Activated CD4-positive, alpha-beta T cell treated with anti-CD3 and anti-CD28 coated beads, Interleukin-2, amount 10 ng/mL, durations not matched to agents 24 days and 14 days (primary cell): ENCODE measurements around the gene TMEM9. TPM values are rescaled to one million over a fixed set of nuclear protein-coding genes. Genes with fewer than 3 reads are reported as not detected.

Experiments used
- DNase-seq: peaks from one replicate; pipeline ENCODE4 v3.0.0; 2022
- H3K27ac Mint-ChIP-seq: one replicate; pipeline ENCODE4 v1.8.0; 2022; ENCODE audit warnings: mild to moderate bottlenecking, mixed read lengths
- H3K27me3 Mint-ChIP-seq: one replicate; pipeline ENCODE4 v1.8.0; 2022; ENCODE audit warnings: mixed read lengths
- H3K36me3 Mint-ChIP-seq: one replicate; pipeline ENCODE4 v1.8.0; 2022; ENCODE audit warnings: low read depth, mild to moderate bottlenecking, mixed read lengths
- H3K4me1 Mint-ChIP-seq: one replicate; pipeline ENCODE4 v1.8.0; 2021; ENCODE audit warnings: mixed read lengths
- H3K4me3 Mint-ChIP-seq: one replicate; pipeline ENCODE4 v1.8.0; 2022; ENCODE audit warnings: mild to moderate bottlenecking, moderate library complexity, mixed read lengths
- H3K9me3 Mint-ChIP-seq: one replicate; pipeline ENCODE4 v1.8.0; 2021; ENCODE audit warnings: mixed read lengths
- intact Hi-C: fragments of 100-400 bp; cut with micrococcal nuclease; formaldehyde crosslinking; loops from one replicate; pipeline ENCODE4 v1.15.1; 2023
- total RNA-seq: library from RNA; stranded (reverse); gene quantifications from 2 replicates; pipeline ENCODE4 v1.2.3, GENCODE V29; 2022

The TMEM9 gene
- total RNA-seq, 1 donor from 2014 or later = 11.3 TPM

DNA sequence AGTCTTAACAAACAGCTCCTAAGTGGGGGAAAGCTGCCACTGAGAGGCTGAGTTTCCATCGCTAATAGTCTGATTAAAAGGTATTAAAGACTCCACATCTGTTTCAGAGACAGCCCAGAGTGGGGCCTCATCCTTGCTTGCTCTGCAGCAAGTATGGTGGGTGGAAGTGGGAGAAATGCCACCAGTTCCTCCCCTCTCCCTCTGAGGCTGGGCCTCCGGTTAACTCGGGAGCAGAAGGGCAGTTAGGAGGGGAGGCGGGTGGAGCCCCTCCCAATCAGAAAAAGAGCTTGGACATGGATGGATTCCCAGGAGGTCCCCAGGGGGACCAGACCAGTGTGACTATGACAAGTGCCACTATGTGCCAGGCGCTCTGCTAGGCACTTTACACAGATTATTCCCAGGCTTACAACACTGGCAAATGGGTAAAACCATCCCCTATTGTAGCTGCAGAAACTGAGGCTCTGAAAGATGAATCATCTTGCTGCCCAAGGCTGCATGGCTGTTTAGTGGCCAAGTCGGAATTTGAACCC is 15.9 kb downstream of the TMEM9 start:
- no peak overlapping the region for H3K27ac Mint-ChIP-seq
- H3K27me3 Mint-ChIP-seq = no peaks in the 10 kb centered on the region
- H3K4me1 Mint-ChIP-seq = no peaks in the 10 kb centered on the region
- intact Hi-C loops = no loop called here
- H3K4me3 Mint-ChIP-seq = no peak overlapping the region
- peaks cover 6% of the 10 kb centered on the region for H3K36me3 Mint-ChIP-seq
- DNase-seq = no peak
- H3K9me3 Mint-ChIP-seq = no peaks in the 10 kb centered on the region

DNA sequence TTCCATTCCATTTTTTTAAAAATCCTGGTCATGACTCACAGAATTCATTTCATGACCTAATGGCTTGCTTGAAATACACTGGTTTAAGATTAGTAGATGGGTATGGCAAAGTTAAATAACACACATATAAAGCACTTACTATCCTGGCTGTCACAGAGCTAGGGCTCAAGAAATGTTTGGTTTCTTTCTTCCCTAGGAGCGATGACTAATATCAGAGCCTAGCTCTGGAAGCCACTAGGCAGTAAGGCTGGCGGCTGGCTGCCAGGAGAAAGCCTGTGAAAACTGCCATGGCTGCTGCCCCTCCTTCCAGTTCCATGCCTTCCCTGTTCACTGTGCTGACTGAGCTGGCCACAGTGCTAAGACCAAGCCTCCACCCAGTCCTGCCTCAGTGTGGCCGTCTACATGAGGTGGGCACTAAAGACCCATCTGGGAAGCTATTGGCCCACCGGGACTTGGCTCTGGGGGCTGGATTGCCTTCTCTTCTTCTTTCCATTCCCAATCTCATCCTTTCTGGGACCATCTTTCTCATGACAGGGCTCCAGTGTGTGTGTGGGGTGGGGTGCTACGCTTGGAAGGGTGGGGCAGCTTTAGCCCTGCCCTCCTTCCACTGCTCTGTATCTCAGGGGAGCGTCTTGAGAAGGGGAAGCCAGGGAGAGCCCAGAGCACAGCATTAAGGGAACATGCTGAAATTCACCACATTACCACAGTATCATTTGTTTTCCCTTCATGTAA is 16.5 kb downstream of the TMEM9 start:
- DNase-seq = no peak
- Mint-ChIP-seq H3K9me3 (no peaks in the 10 kb centered on the region), H3K36me3 (peaks cover 3% of the 10 kb centered on the region)

DNA sequence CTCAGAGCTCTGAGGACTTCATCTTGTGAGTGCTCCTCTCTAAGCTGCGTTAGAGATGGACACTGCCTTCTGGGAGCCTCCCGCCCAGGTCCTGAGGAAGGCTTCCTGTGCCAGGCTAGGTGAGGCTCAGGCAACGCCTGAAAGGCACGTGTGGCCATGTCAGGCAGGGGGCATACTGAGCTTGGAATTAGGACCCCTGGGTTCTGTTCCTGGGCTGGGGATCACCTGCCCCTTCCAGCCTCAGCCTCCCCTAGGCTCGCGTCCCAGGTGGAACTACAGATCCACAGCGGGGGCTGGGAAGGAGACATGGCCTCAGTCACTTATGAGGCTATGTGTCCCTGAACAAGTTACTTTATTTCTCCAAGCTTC is 17.3 kb downstream of the TMEM9 start:
- H3K36me3 Mint-ChIP-seq = peaks cover 3% of the 10 kb centered on the region
- no peak overlapping the region for H3K4me3 Mint-ChIP-seq
- H3K9me3 Mint-ChIP-seq = no peaks in the 10 kb centered on the region
- H3K4me1 Mint-ChIP-seq = no peaks in the 10 kb centered on the region
- intact Hi-C loops = no loop called here
- H3K27ac Mint-ChIP-seq = no peak overlapping the region
- no peaks in the 10 kb centered on the region for H3K27me3 Mint-ChIP-seq
- no peak for DNase-seq

More for the DNA sequence above, 16.5 kb downstream of the TMEM9 start:
- Mint-ChIP-seq H3K27ac (no peak overlapping the region), H3K27me3 (no peaks in the 10 kb centered on the region), H3K4me3 (no peak overlapping the region), H3K4me1 (no peaks in the 10 kb centered on the region)
- intact Hi-C loops = no loop called here

DNA sequence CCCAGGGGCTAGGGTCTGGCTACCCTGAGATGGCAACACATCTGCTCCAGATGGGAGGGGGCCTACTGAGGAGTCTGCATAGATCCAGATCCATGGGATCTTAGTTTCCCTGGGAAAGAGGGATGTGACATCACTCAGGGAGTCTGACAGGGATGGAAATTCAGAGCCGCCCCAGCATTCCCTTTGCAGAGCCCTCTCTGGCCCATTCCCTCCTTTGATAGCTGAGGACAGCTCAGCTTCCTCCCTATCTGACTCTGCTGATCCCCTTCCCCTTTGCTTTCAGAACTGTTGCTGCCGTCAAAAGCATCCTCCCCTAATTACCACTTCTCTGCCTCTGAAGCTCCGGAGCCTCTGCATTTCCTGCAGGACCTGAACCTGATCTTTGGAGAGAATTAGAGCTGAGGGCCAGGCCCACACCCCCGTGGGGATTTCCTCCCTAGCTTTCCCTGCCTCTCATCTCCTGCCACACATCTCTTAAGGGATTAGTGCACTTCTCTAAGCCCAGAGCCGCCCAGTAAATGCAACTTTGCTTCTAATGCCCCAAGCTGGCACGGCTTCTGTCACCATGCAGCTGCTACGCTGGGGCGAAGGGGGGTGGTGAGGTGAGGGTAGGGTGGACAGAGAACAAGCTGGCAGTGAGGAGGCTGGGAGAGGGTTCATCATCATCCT is 17.8 kb downstream of the TMEM9 start:
- DNase-seq = no peak
- Mint-ChIP-seq H3K36me3 (peaks cover 3% of the 10 kb centered on the region), H3K9me3 (no peaks in the 10 kb centered on the region), H3K4me1 (no peaks in the 10 kb centered on the region), H3K4me3 (no peak overlapping the region), H3K27me3 (no peaks in the 10 kb centered on the region), H3K27ac (no peak overlapping the region)
- intact Hi-C loops = no loop called here

- no peak overlapping the region for H3K4me3 Mint-ChIP-seq
- DNase-seq = no peak
- H3K27ac Mint-ChIP-seq = no peak overlapping the region
- peaks cover 3% of the 10 kb centered on the region for H3K36me3 Mint-ChIP-seq
- H3K9me3 Mint-ChIP-seq = no peaks in the 10 kb centered on the region
- H3K27me3 Mint-ChIP-seq = no peaks in the 10 kb centered on the region
- no peaks in the 10 kb centered on the region for H3K4me1 Mint-ChIP-seq
- intact Hi-C loops = no loop called here
Observed at GRCh38 chr1:201134405-201134804, 19.9 kb downstream of the TMEM9 start.

- H3K27ac Mint-ChIP-seq = no peak overlapping the region
- no peak for DNase-seq
- no peaks in the 10 kb centered on the region for H3K9me3 Mint-ChIP-seq
- H3K27me3 Mint-ChIP-seq = no peaks in the 10 kb centered on the region
- H3K4me1 Mint-ChIP-seq = no peaks in the 10 kb centered on the region
- H3K4me3 Mint-ChIP-seq = no peak overlapping the region
- intact Hi-C loops = no loop called here
- peaks cover 3% of the 10 kb centered on the region for H3K36me3 Mint-ChIP-seq
Observed at GRCh38 chr1:201131398-201131797, 22.9 kb downstream of the TMEM9 start.

- Mint-ChIP-seq H3K27me3 (peaks cover 4% of the 10 kb centered on the region), H3K36me3 (no peaks in the 10 kb centered on the region), H3K4me3 (no peak overlapping the region), H3K9me3 (no peaks in the 10 kb centered on the region), H3K27ac (no peak overlapping the region), H3K4me1 (no peaks in the 10 kb centered on the region)
- DNase-seq = no peak
- intact Hi-C loops = no loop called here
Observed at GRCh38 chr1:201128962-201129361, 25.3 kb downstream of the TMEM9 start.

GRCh38 chr1:201128476-201128875 is 25.8 kb downstream of the TMEM9 start:
- no peak for DNase-seq
- peaks cover 8% of the 10 kb centered on the region for H3K27me3 Mint-ChIP-seq
- H3K9me3 Mint-ChIP-seq = no peaks in the 10 kb centered on the region
- H3K36me3 Mint-ChIP-seq = no peaks in the 10 kb centered on the region
- intact Hi-C loops = no loop called here
- H3K4me3 Mint-ChIP-seq = no peak overlapping the region
- H3K27ac Mint-ChIP-seq = no peak overlapping the region
- H3K4me1 Mint-ChIP-seq = no peaks in the 10 kb centered on the region

- H3K9me3 Mint-ChIP-seq = no peaks in the 10 kb centered on the region
- DNase-seq = no peak
- no peak overlapping the region for H3K4me3 Mint-ChIP-seq
- no peak overlapping the region for H3K27ac Mint-ChIP-seq
- H3K27me3 Mint-ChIP-seq = peaks cover 8% of the 10 kb centered on the region
- intact Hi-C loops = no loop called here
- no peaks in the 10 kb centered on the region for H3K4me1 Mint-ChIP-seq
- no peaks in the 10 kb centered on the region for H3K36me3 Mint-ChIP-seq
Observed at GRCh38 chr1:201127755-201128455, 26.4 kb downstream of the TMEM9 start.

GRCh38 chr1:201126832-201127754 is 27.2 kb downstream of the TMEM9 start, which contains the start of gene ASCL5:
Gene ASCL5, minus strand, starts transcription at chr1:201127184. Its CDS starts 11,812 bp downstream, at chr1:201115372.
- Mint-ChIP-seq H3K4me3 (no peak within 1 kb of the TSS), H3K4me1 (no peaks in the 10 kb centered on the region), H3K9me3 (no peaks in the 10 kb centered on the region), H3K36me3 (no peaks in the 10 kb centered on the region), H3K27me3 (peaks cover 8% of the 10 kb centered on the region), H3K27ac (no peak within 1 kb of the TSS)
- DNase-seq = no peak
- intact Hi-C loops = no loop called here

- DNase-seq = no peak
- no peaks in the 10 kb centered on the region for H3K4me1 Mint-ChIP-seq
- intact Hi-C loops = no loop called here
- H3K9me3 Mint-ChIP-seq = no peaks in the 10 kb centered on the region
- H3K4me3 Mint-ChIP-seq = no peak overlapping the region
- H3K27ac Mint-ChIP-seq = no peak overlapping the region
- no peaks in the 10 kb centered on the region for H3K36me3 Mint-ChIP-seq
- H3K27me3 Mint-ChIP-seq = peaks cover 9% of the 10 kb centered on the region
Observed at GRCh38 chr1:201126463-201126831, 27.8 kb downstream of the TMEM9 start.

- Mint-ChIP-seq H3K27me3 (peaks cover 11% of the 10 kb centered on the region), H3K4me3 (no peak overlapping the region), H3K36me3 (no peaks in the 10 kb centered on the region), H3K27ac (no peak overlapping the region), H3K4me1 (no peaks in the 10 kb centered on the region), H3K9me3 (no peaks in the 10 kb centered on the region)
- DNase-seq = no peak
- intact Hi-C loops = no loop called here
Observed at GRCh38 chr1:201125800-201126199, 28.5 kb downstream of the TMEM9 start.

DNA sequence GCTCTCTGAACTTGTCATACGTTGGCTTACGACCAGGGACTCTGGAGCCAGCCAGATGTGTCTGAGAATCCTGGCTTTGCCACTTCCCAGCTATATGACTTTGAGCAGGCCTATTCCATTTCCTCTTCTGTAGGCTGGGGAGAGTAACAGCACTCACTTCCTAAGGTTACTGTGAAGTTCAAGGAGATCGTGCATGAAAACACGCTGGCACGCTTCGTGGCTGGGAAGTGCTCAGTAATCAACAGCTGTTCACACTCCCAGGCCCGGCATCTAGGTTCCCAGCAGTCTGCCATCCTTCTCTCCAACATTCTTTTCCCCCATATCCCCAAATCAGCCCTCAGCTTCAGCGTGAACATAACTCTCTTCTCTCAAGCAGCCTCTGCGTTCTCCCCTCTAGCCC is 29.3 kb downstream of the TMEM9 start:
- no peaks in the 10 kb centered on the region for H3K36me3 Mint-ChIP-seq
- H3K9me3 Mint-ChIP-seq = no peaks in the 10 kb centered on the region
- H3K27me3 Mint-ChIP-seq = peaks cover 16% of the 10 kb centered on the region
- H3K4me3 Mint-ChIP-seq = no peak overlapping the region
- H3K27ac Mint-ChIP-seq = no peak overlapping the region
- DNase-seq = no peak
- intact Hi-C loops = no loop called here
- no peaks in the 10 kb centered on the region for H3K4me1 Mint-ChIP-seq
